HG03460 (cell line): ENCODE data around the gene SLC25A12.
"Not testable (repeated sequence)": the region's sequence is repeated elsewhere in the genome, so short reads cannot be mapped to it uniquely, and the experiment has no call there.

Source experiments
- ATAC-seq: cut with Tn5 transposase; IDR thresholded peaks from one replicate; pipeline ENCODE4 v1.9.1; 2021; ENCODE audit not compliant: unreplicated experiment

SLC25A12 gene

DNA sequence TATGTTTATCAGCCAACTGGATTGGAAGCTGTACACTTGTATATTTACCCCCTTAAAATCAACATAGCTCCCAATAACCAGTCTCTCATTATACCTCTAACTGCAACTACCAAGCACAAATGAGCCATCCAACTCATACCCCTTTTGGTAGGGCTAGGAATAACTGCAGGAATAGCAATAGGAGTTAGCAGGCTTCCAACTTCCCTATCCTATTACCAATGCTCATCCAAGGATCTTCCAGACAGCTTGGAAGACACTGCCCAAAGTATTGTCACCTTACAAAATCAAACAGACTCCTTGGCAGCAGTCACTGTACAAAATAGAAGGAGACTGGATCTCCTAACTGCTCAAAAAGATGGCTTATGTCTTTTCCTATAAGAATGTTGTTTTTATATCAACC is 61.6 kb downstream of the SLC25A12 start:
- ATAC-seq, result no peak

DNA sequence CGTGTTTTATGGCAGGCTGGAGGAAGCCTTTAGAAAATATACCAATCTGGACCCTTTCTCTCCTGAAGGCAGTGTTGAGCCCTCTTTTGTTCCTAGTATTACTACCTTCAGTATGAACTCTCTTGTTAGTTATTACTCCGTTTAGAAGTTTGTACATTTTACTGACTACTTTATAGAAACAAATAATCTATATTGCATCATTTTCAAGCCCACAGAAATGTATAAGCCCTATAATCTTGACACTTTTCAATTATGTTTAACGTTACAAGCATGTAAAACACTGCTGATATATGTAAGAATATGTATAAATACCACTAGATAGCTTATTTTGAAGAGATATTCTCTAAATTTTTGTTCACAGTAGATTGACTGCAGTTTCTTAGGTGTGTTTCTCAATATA is 64.0 kb downstream of the SLC25A12 start:
- no peak for ATAC-seq

DNA sequence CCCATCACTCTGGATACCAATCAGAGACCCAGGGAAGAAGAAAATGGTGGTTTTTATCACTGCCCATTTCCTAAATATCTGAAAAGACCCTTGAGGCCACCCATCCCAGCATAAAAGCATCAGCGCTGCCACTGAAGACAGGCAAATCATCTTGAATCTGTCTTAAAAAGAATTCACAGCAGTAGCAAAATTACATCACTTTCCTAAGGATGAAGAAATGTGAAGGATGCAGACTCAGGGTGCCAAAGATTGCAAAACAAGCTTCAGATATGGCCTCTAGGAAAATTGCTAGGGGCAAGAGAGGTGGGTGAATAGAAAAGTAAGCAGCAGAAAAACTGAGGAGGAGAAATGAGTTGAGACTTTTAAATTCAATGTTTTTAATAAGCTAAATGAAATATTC is 70.0 kb downstream of the SLC25A12 start:
- ATAC-seq, result no peak

DNA sequence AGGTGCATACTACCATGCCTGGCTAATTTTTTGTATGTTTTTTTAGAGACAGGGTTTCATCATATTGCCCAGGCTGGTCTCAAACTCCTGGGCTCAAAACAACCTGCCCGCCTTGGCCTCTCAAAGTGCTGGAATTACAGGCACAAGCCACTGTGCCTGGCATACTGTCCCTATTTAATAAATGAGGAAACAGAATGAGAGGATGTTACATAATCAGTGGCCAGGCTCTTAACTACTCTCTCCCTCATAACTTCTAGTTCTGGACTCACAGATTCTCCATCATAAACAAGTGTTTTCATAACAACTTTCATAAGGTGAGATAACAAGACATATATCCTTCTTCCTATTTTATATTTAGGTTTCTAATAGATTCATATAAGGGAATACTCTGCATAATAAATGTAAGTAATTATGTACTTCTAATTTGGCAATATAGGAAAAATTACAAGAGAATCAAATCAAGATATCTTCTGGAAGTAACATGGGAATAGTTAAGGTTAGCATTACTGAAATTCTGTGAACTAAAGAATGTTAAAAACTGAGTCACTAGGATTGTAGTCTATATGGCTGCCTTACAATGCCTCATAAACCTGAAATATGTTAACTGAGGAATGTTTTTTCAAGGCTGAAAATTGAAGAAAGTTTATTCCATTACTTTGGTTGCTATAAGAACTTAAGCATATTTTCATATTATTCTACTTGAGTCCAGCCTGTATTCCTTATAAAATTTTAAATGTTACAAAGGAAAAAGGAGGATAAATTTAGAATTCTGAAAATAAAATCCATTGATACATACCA is 71.3 kb downstream of the SLC25A12 start:
- no peak for ATAC-seq

DNA sequence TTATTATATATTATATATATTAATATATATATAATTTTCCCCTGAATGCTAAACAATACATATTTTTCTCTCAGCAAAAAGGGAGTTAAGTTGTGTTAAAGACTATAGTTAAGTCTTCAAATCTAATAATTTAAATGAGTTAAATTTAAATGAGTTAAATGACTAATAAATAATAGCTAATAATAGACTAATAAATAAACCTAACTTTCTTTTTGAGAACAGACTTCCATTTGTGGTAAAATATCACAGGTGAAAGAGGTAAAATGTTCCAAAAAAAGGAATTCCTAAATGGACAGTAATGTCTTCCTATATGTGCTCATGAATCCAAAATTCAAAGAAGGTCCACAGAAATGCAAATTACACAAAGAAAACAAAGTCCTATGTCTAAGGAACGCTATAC is 74.6 kb downstream of the SLC25A12 start:
- no peak for ATAC-seq

DNA sequence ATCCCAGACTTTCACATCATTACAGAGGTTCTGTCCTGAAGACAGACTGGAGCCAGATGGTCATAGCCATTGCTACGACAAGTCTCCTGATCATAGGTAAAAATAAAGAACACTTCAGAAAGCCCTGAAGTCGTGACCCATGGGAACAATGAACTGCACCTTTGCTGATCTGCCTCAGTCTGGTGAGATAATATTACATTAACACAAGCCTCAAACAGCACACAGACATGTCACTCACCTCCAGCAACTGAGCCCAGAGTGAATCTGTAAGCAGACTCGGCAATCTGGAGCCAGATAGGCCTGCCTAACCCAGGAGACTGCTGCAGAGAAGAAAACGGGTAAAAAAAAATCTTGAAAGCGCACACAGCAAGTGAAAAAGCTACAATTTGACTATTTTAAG is 79.2 kb downstream of the SLC25A12 start:
- ATAC-seq, result no peak

DNA sequence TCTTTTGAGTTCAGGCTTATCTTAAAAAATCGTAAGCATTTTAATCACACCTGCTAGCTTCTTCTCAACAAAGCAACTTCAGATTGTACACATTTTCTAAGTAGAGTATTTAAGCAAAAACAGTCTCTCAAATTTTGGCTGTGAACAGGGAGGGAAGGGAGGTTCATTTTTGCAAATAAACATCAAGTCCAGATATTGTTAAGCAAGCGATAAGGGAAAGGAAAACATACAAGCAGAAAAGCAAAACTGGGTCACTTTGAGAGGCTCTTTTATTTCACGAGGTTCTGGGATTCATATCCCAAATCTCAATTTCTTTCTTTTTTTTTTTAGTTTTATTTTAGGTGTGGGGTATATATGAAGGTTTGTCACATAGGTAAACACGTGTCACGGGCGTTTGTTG is 79.9 kb downstream of the SLC25A12 start:
- no peak for ATAC-seq

DNA sequence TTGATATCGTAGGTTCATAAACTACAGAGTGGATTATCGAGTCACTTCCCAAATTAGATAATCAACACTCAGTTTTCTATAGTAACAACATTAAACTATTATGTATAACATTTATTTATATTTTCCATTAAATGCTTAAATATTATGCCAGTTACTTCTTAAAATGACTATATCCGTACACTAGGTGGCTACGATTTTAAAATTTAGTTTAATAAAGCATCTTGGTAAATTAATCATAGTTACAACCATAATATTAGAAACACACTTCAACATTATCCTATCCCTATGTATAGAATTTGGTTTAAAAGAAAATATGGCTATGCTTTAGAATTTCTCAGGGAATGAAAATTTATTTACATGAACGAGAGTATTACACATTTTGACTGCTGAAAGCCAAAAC is 80.3 kb downstream of the SLC25A12 start:
- no peak for ATAC-seq

DNA sequence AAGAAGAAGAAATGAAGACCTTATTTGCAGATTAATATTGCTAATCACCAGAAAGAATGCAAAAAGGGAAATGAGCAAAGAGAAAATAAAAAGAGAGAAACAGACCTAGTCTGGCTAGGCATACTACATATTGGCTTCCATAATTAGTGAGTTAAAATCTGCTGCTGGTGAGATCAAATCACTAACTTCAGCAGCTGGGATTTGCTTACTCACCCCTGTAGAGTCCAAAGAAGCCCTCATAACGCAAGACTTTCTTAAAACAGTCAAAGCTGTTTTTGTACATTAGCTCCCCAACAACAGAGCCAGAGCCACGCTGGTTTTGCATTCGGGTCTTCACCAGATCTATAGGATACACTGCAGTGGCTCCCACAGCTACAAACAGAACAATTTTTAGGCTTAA is 80.9 kb downstream of the SLC25A12 start:
- ATAC-seq, result no peak

DNA sequence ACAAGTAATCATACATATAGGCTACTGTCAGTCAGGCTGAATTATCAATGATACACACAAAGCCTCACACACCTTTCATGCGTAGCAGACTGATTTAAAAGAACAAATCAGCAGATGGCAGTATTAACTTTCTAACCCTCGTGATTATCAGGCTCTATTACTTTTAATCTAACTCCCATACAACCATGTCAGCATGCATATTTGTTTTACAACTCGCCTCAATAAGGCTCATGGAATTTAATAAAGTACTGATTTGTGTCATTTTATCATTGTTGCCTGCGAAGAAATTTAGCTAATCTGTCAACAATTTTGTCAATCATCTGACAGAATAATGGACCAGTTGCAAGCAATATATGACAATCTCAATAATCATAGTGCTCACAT is 82.8 kb downstream of the SLC25A12 start:
- no peak for ATAC-seq

DNA sequence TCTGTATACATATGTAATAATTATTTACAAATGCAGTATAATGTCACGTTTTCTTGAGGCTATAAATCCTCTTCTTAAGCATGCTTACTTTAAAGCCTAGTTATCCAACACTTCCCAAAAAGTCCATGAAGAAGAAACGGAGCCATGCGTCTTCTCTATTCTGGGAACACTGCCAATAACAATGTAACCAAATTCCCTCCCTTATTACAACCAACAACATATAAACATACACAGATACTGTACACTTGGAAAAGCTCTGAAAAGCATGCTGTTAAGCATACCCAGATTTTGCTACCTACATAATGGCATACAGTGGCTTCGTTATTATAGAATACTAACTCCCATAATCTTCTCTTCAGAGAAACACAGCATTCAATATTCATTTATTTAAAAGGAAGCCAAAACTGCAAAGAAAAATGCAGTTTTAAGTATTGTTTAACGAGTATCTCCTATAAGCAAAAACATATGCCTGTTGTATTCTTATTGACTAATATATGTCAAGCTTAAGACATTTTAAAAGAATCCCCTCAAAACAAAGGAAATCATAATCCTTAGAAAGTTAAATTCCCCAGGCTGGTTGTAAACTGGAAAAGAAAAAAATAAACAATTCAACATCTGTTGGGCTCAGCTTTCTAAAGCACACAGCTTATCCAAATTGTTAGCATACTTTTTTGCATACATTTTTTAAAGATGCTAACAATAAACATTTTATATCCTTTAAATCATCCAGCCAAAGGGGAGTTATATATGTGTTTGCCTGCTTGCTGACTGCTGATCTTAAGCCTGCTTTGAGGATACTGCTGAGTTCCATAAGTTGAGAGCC is 83.4 kb downstream of the SLC25A12 start:
- ATAC-seq, result no peak

DNA sequence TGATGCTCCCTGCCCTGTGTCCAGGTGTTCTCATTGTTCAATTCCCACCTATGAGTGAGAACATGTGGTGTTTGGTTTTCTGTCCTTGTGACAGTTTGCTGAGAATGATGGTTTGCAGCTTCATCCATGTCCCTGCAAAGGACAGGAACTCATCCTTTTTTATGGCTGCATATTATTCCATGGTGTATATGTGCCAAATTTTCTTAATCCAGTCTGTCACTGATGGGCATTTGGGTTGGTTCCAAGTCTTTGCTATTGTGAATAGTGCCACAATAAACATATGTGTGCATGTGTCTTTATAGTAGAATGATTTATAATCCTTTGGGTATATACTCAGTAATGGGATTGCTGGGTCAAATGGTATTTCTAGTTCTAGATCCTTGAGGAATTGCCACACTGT is 85.2 kb downstream of the SLC25A12 start:
- ATAC-seq, result not testable (repeated sequence)

DNA sequence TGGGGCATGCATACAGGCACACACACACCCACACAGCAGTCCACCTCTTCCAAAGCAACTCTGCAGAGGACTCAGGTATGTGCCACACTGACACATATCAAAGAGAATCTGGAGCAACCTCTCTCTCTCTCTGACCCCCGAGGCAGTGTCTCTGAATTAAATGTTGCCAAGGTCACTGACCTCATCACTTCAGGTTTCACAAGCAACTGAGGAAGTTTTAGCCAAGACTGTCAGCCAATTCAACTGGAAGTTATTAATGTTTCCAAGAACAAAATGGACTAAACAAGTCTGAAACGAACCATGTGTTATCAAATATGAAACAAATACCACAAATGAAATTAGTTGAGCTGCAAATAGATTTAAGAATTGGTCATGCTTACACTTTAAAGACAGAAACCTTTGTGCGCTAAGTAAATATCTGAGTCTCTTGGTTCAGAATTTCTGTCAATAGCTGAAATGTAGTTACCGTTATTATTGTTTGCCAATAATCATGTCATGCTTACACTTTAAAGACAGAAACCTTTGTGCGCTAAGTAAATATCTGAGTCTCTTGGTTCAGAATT is 86.1 kb downstream of the SLC25A12 start:
- ATAC-seq, result no peak

DNA sequence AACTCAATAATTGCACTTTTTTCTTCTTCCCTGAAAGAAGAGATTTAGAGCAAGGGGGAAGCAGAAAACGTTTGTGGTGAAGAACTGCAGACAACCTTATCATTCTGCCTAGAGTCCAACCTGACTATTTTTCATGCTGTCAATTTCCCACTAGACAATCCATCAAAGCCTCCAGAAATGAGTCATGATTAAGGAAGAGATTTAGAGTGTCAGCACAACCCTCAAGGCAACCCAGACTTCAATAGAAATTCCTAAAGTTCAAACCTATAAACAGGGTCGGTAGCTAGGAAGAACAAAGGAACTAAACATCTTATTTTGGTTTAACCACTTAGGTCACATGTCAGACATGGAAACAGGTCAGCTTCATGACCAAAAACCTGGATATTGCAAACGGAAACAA is 86.9 kb downstream of the SLC25A12 start:
- no peak for ATAC-seq

DNA sequence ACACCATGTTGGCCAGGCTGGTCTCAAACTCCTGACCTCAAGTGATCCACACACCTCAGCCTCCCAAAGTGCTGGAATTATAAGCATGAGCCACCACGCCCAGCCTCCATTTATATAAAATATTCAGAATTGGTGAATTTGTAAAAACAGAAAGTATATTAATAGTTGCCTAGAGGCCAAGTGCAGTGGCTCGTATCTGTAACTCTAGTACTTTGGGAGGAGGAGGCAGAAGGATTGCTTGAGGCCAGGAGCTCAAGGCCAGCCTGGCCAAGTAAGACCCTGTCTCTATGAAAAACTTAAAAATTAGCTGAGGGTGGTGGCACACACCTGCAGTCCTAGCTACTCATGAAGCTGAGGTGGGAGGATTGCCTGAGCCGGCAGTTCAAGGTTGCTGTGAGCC is 89.6 kb downstream of the SLC25A12 start:
- no peak for ATAC-seq

DNA sequence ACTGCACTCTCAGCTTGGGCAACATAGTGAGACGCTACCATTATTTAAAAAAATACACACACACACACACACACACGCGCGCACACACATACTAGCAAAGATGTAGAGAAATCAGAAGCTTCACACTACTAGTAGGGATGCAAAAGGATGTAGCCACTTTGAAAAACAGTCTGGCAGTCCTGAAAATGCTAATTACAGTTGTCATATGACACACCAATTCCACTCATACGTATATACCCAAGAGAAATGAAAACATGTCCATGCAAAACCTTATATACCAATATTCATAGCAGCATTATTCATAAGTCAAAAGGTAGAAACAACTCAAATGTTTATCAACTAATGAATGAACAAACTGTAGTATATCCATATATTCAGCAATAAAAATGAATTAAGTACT is 90.3 kb downstream of the SLC25A12 start:
- no peak for ATAC-seq

DNA sequence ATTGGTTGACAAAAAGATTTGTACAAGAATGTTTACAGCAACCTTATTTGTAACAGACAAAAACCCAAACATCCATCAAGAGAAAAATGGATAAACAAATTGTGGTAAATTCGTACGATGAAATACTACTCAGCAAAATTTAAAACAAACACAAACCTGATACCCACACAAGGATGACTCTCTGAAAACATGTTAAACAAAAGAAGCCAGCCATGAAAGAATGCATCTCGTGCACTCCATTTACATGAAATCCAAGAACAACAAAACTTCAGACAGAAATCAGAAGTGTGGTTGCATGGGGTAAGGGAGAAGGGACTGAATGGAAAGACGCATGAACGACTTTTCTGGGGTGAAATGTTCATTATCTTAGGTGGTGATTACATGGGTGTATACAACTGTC is 93.4 kb downstream of the SLC25A12 start:
- no peak for ATAC-seq

DNA sequence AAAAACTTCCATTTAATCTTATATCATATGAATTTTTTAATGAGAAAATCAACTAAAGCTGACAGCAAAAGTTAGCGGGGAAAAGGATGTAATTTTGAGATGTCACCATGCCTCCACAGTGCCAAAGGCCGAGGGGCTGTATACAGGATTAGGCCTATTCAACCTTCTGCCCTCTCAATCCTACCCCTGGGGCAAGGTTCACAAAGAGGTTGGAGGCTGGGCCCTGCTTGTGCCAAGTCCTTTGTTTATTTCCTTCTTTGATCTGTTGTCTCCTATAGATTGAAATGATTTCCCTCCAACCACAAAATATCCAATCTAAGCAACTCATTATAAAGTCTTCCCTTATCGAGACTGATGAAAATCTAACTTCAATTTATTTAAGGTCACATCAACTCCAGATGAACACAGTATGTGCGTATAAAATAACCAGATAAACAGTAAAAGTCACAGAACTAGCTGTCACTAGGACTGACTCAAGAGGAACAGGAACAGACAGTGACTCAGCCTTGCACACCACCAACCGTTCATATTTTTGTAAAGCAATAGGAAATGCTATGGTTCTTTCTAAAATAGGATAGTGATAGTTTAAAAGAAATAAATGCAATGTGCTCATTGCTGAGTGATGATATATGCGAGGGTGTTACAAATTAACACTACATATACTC is 95.8 kb downstream of the SLC25A12 start:
- ATAC-seq, result no peak

DNA sequence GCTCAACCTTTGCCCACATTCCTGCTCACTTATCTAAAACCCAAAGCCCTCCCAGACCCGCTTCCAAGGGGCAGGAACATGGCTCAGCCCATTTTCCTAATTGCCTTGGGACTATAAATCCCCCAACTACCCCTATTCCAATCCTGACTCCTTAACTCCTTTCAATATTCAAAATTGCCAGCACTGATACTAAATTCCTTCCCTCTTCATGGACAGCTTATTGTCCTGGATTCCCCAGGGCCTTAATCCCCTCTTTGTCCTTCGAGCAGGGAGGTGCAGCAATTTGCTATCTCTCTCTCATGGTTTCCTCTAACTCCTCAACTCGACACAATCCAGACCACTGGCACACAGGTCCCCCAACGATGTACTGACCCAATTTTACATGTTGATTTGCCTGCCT is 99.1 kb downstream of the SLC25A12 start:
- ATAC-seq, result no peak

DNA sequence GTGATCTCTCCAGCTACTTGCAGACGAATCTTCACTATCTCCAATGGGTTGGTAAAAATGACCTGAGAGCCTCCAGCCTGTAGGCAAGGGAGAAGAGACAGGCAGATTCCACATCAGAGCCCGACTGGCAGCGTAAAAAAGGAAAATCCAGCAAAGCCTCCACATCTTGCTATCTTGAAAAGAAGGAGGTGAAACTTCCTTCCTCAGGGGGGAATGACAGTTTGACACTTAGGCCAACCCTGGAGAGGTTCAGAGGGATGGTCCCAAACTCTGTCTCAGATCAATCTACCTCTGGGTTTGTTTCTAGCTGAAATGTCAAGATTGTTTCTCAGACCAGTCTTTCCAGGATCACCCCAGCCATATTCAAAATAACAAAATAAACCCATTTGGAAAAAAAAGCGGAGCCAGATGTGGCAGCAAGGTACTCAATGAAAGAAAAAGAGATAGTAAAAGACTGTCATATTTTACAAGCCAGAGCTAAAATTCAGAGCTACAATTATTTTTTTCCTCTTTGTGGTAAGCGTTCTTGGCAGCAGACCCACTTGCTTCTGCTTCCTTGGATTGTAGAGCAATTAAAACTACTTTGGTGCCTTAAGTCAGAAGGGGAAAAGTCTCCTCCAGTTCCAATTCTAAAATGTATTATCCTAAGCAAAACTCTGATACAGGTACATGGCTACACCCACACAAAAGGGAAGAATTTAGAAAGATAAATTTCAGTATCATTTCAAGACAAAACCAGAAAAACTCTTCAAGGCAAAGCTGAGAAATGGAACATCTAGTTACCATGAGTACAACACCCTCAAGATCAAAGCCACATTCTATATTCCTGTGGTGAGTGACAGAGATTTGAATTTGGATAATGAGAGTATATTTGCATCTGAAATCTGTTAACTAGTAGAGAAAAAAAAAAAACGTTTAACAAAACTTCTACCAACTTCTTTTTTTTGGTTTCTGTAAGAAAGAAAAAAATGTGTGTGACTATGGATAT is 100.1 kb downstream of the SLC25A12 start:
- ATAC-seq, result no peak
